Endothelial cell of umbilical vein (primary cell): Measurements from ENCODE around the gene STKLD1. TPM values are rescaled to one million over a fixed set of nuclear protein-coding genes. Genes with fewer than 3 reads are reported as not detected.

Experiments used
- BruUV-seq: library from RNA; stranded (reverse); fragments of 400-500 nt; replicated peaks from 2 replicates; lab custom pipeline; 2021; lab: Mats Ljungman, UMichigan
- CTCF ChIA-PET: fragments of 300-600, 350-600 bp; sonication (Branson Sonifier 250); formaldehyde crosslinking; loops from one replicate; lab custom pipeline; 2021; ENCODE audit warnings: antibody characterized with exemption, inconsistent platforms; lab: Charles Lee
- POLR2A ChIA-PET: fragments of 300-600, 350-600 bp; sonication (Branson Sonifier 250); formaldehyde crosslinking; loops from one replicate; lab custom pipeline; 2021; ENCODE audit warnings: antibody characterized with exemption, inconsistent platforms; lab: Charles Lee
- DNase-seq: peaks from one replicate; pipeline ENCODE4 v3.0.0-alpha.2; 2011; ENCODE audit warnings: low read depth, low spot score
- FAIRE-seq: peaks from 2 replicates; lab custom pipeline; 2011; peaks lifted over from hg19 to GRCh38; lab: Jason Lieb, UNC
- H2AFZ ChIP-seq: 2 replicates; pipeline ENCODE4 v1.6.0; 2012; ENCODE audit warnings: low read depth, low read length, control low read depth, inconsistent platforms
- H3K27ac ChIP-seq: 2 replicates; pipeline ENCODE4 v1.5.1; 2011; ENCODE audit warnings: low read depth, mild to moderate bottlenecking, control low read depth, low read length, moderate library complexity; ENCODE audit not compliant: insufficient read depth
- H3K27me3 ChIP-seq, 2 experiments: 2 replicates each; pipeline versions ENCODE4 v1.6.0 to v1.6.1; 2011; ENCODE audit warnings: low read length in 2 of 2, mixed read lengths in 1 of 2; ENCODE audit not compliant: control insufficient read depth in 2 of 2, insufficient read depth in 2 of 2
- H3K36me3 ChIP-seq, 2 experiments: 2 replicates in 1 of 2; 3 replicates in 1 of 2; pipeline ENCODE4 v1.5.1; 2011; ENCODE audit warnings: low read length in 2 of 2, mild to moderate bottlenecking in 1 of 2, moderate library complexity in 1 of 2; ENCODE audit not compliant: control insufficient read depth in 2 of 2, insufficient read depth in 2 of 2; ENCODE audit errors: extremely low read depth in 1 of 2
- H3K4me1 ChIP-seq: 3 replicates; pipeline ENCODE4 v1.5.1; 2011; ENCODE audit warnings: mild to moderate bottlenecking, low read length; ENCODE audit not compliant: control insufficient read depth, insufficient read depth; ENCODE audit errors: extremely low read depth
- H3K4me2 ChIP-seq: 2 replicates; pipeline ENCODE4 v1.6.1; 2011; ENCODE audit warnings: low read length, control low read depth, mixed read lengths; ENCODE audit not compliant: insufficient read depth
- H3K4me3 ChIP-seq, 3 experiments: fragments of 200-600 bp in 1 of 3; sonication (generic), shearing (Covaris generic) in 1 of 3; replicated peaks in 1 of 3; 2 replicates each; pipeline ENCODE4 v1.5.1; 2011 to 2016; ENCODE audit warnings: control low read depth in 3 of 3, low read length in 3 of 3, mild to moderate bottlenecking in 2 of 3, inconsistent platforms in 1 of 3, low read depth in 1 of 3, moderate library complexity in 1 of 3; ENCODE audit not compliant: insufficient read depth in 1 of 3
- H3K79me2 ChIP-seq: 2 replicates; pipeline ENCODE4 v1.6.0; 2012; ENCODE audit warnings: low read length, inconsistent platforms; ENCODE audit not compliant: control insufficient read depth, insufficient read depth
- H3K9ac ChIP-seq: replicated peaks from 2 replicates; pipeline ENCODE3; 2011; ENCODE audit warnings: low read length, control low read depth; ENCODE audit not compliant: insufficient read depth; ENCODE audit errors: extremely low read depth
- H3K9me1 ChIP-seq: replicated peaks from 3 replicates; pipeline ENCODE4 v1.6.0; 2011; ENCODE audit warnings: mild to moderate bottlenecking, low read length; ENCODE audit not compliant: control insufficient read depth, insufficient read depth; ENCODE audit errors: extremely low read depth
- H3K9me3 ChIP-seq: replicated peaks from 2 replicates; pipeline ENCODE4 v1.5.1; 2012; ENCODE audit warnings: low read length, inconsistent platforms; ENCODE audit not compliant: control insufficient read depth, insufficient read depth
- H4K20me1 ChIP-seq: replicated peaks from 2 replicates; pipeline ENCODE3; 2011; ENCODE audit warnings: mild to moderate bottlenecking, low read length; ENCODE audit not compliant: control insufficient read depth, insufficient read depth; ENCODE audit errors: extremely low read depth
- CTCF ChIP-seq, 2 donors: IDR thresholded peaks; 1 replicate in 1 of 2; 2 replicates in 1 of 2; pipeline ENCODE4 v1.5.1; 2011; ENCODE audit warnings: low read length in 2 of 2, mild to moderate bottlenecking in 2 of 2, moderate library complexity in 2 of 2, control low read depth in 1 of 2, inconsistent platforms in 1 of 2, low read depth in 1 of 2; ENCODE audit not compliant: insufficient read depth in 1 of 2; ENCODE audit errors: extremely low read depth in 1 of 2
- EZH2 ChIP-seq: IDR thresholded peaks from 2 replicates; pipeline ENCODE4 v1.6.1; 2012; ENCODE audit warnings: borderline replicate concordance, low read depth, mild to moderate bottlenecking, moderate library complexity, low read length, inconsistent platforms; ENCODE audit not compliant: severe bottlenecking
- FOS ChIP-seq: IDR thresholded peaks from 2 replicates; pipeline ENCODE4 v1.6.1; 2011; ENCODE audit warnings: mild to moderate bottlenecking, low read length, moderate library complexity, borderline replicate concordance; ENCODE audit not compliant: insufficient read depth
- GATA2 ChIP-seq: IDR thresholded peaks from 2 replicates; pipeline ENCODE4 v1.7.0; 2011; ENCODE audit warnings: low read depth, mild to moderate bottlenecking, moderate library complexity, mixed read lengths, low read length; ENCODE audit not compliant: insufficient read length, insufficient read depth
- MYC ChIP-seq: IDR thresholded peaks from one replicate; pipeline ENCODE4 v1.6.1; 2011; ENCODE audit warnings: mild to moderate bottlenecking, low read depth, low read length
- POLR2A ChIP-seq: IDR thresholded peaks from 2 replicates; pipeline ENCODE4 v1.6.1; 2012; ENCODE audit warnings: low read depth, mild to moderate bottlenecking, control low read depth, low read length
- POLR2AphosphoS5 ChIP-seq: IDR thresholded peaks from 2 replicates; pipeline ENCODE4 v1.6.1; 2012; ENCODE audit warnings: low read depth, mild to moderate bottlenecking, control low read depth, low read length, moderate library complexity; ENCODE audit not compliant: insufficient read depth
- dilution Hi-C: fragments of 300-500 bp; cut with MboI; formaldehyde crosslinking; loops from one replicate; pipeline ENCODE4 v1.15.0; 2019; ENCODE audit warnings: low sequenced_read_pairs; ENCODE audit not compliant: extremely low pct_ligation_motif_present
- intact Hi-C: fragments of 100-400 bp; cut with micrococcal nuclease; formaldehyde crosslinking; loops from one replicate; pipeline ENCODE4 v1.10.0; 2022
- polyA plus RNA-seq, 4 experiments: library from polyadenylated mRNA; depleted of rRNA in 3 of 4; stranded (reverse) in 3 of 4; unstranded in 1 of 4; fragments of >200 nt; gene quantifications; 2 replicates each; pipeline versions ENCODE4 v1.2.1 to v1.2.3, GENCODE V29; 2011 to 2012; ENCODE audit warnings: missing spikeins in 1 of 4
- total RNA-seq: library from RNA; stranded (reverse); gene quantifications from 2 replicates; pipeline ENCODE4 v1.2.3, GENCODE V29; 2021

STKLD1 gene
- total and polyA plus RNA-seq, 2 donors (not counting 3 experiments of a cell fraction or from before 2014, with no cell fraction given), result 0.29 to 0.77 TPM

DNA sequence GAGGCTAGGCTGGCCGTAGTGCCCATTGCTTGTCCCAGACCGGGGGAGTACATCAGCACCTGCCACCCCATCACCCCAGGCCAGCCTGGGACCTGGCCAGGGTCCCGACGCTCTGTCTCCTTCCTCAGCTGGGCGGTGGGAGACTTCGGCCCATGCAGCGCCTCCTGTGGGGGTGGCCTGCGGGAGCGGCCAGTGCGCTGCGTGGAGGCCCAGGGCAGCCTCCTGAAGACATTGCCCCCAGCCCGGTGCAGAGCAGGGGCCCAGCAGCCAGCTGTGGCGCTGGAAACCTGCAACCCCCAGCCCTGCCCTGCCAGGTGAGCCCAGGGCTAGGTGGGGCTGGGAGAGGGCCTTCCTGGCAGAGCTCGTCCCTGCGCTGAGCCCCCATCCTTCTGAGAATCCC is 67.1 kb downstream of the STKLD1 start:
- ChIA-PET POLR2A (no interaction called here), CTCF (no interaction called here)
- no peaks in the 10 kb centered on the region for H3K9me1 ChIP-seq
- no peak overlapping the region for H3K9ac ChIP-seq
- H3K4me2 ChIP-seq, result no peak overlapping the region
- FAIRE-seq (no peak), DNase-seq (no peak)
- H3K4me1 ChIP-seq, result no peaks in the 10 kb centered on the region
- no peak overlapping the region for H2AFZ ChIP-seq
- BruUV-seq, result no TSS peak
- H4K20me1 ChIP-seq, result no peaks in the 10 kb centered on the region
- H3K79me2 ChIP-seq, result no peaks in the 10 kb centered on the region
- no peaks in the 10 kb centered on the region for H3K9me3 ChIP-seq
- no peak overlapping the region for H3K4me3 ChIP-seq
- intact Hi-C loops, result no loop called here
- no peaks in the 10 kb centered on the region for H3K27me3 ChIP-seq
- TF ChIP-seq MYC, result no peak
- TF ChIP-seq POLR2A, result no peak
- TF ChIP-seq POLR2AphosphoS5, result no peak
- TF ChIP-seq FOS, result no peak
- TF ChIP-seq CTCF (IDR thresholded peaks at IDR 0.05; ENCODE audit: extremely low read depth in 1 of 2, insufficient read depth in 1 of 2, low read depth in 1 of 2, low read length in 2 of 2), result no peak
- no peak for TF ChIP-seq EZH2
- no peak overlapping the region for H3K27ac ChIP-seq
- H3K36me3 ChIP-seq, result no peaks in the 10 kb centered on the region
- dilution Hi-C loops, result no loop called here

DNA sequence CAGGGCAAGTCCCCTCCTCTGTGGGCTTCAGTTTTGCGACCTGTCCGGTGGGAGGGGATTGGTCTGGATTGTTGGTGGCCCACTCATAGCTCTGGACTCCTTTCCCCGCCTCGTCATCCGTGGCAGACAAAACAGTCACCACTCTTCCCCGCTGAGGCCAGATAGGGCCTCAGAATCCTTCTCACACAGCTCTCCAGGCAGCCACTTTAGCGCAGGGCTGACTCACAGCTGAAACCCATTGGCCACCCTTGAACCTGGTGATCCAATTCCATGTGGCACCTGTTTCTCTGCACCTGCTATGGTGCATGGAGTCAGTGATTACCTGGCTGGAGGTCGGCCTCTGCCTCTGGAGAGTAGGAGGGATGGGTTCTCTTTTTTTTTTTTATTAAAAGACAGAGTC is 67.8 kb downstream of the STKLD1 start:
- ChIA-PET CTCF (interaction anchor here (1.5 kb wide), 1 partner anchor 10 kb away, joined by 4 read pairs; no protein-coding TSS in a partner anchor), POLR2A (no interaction called here)
- dilution Hi-C loops, result no loop called here
- intact Hi-C loops, result no loop called here
- no peaks in the 10 kb centered on the region for H3K27me3 ChIP-seq
- H3K4me3 ChIP-seq, result no peak overlapping the region
- no peaks in the 10 kb centered on the region for H3K4me1 ChIP-seq
- H3K27ac ChIP-seq, result no peak overlapping the region
- no peak overlapping the region for H2AFZ ChIP-seq
- H3K4me2 ChIP-seq, result no peak overlapping the region
- DNase-seq (no peak), FAIRE-seq (no peak)
- H3K9ac ChIP-seq, result no peak overlapping the region
- no peaks in the 10 kb centered on the region for H4K20me1 ChIP-seq
- H3K9me1 ChIP-seq, result no peaks in the 10 kb centered on the region
- no peak for TF ChIP-seq POLR2AphosphoS5
- TF ChIP-seq EZH2, result no peak
- no peak for TF ChIP-seq GATA2
- no TSS peak for BruUV-seq
- no peaks in the 10 kb centered on the region for H3K79me2 ChIP-seq
- H3K9me3 ChIP-seq, result no peaks in the 10 kb centered on the region
- no peaks in the 10 kb centered on the region for H3K36me3 ChIP-seq
